Panc1 (cell line): ENCODE results near the gene AGAP1.

Experiments
- CTCF ChIP-seq: fragments of 450-650 bp; IDR thresholded peaks from 2 replicates; pipeline ENCODE4 v1.5.1; 2017; ENCODE audit warnings: mild to moderate bottlenecking
- POLR2AphosphoS5 ChIP-seq: IDR thresholded peaks from 2 replicates; pipeline ENCODE4 v1.6.1; 2012; ENCODE audit warnings: mild to moderate bottlenecking, low read depth, low read length, moderate library complexity
- REST ChIP-seq, 2 experiments: IDR thresholded peaks; 2 replicates each; pipeline ENCODE4 v1.6.1; 2011 to 2012; ENCODE audit warnings: low read depth in 2 of 2, control low read depth in 1 of 2, low read length in 1 of 2, mild to moderate bottlenecking in 1 of 2, moderate library complexity in 1 of 2; ENCODE audit not compliant: insufficient read depth in 1 of 2
- SIN3A ChIP-seq: IDR thresholded peaks from 2 replicates; pipeline ENCODE4 v1.6.1; 2012; ENCODE audit warnings: low read depth, mild to moderate bottlenecking, low read length, moderate library complexity, borderline replicate concordance; ENCODE audit not compliant: insufficient read depth
- TCF7L2 ChIP-seq: IDR thresholded peaks from 2 replicates; pipeline ENCODE4 v1.6.1; 2011; ENCODE audit warnings: mild to moderate bottlenecking, low read depth, low read length, inconsistent platforms

GRCh38 chr2:235938611-235939010, 444.8 kb downstream of the AGAP1 start:
- TF ChIP-seq CTCF, result no peak
- no peak for TF ChIP-seq POLR2AphosphoS5
- TF ChIP-seq SIN3A, result no peak
- no peak for TF ChIP-seq REST (IDR thresholded peaks at IDR 0.05; ENCODE audit: insufficient read depth in 1 of 2, low read depth in 2 of 2, low read length in 1 of 2)
- no peak for TF ChIP-seq TCF7L2
